ENCODE data around the gene IDS.

The IDS gene

GRCh38 chrX:149513825-149514428, 8.8 kb upstream of the IDS start:
- TF ChIP-seq ZFX (IDR thresholded peaks at IDR 0.05) (no peak), CTCF (conservative IDR thresholded peaks at IDR 0.05) (no peak)
- H3K27ac ChIP-seq, result no peak overlapping the region

DNA sequence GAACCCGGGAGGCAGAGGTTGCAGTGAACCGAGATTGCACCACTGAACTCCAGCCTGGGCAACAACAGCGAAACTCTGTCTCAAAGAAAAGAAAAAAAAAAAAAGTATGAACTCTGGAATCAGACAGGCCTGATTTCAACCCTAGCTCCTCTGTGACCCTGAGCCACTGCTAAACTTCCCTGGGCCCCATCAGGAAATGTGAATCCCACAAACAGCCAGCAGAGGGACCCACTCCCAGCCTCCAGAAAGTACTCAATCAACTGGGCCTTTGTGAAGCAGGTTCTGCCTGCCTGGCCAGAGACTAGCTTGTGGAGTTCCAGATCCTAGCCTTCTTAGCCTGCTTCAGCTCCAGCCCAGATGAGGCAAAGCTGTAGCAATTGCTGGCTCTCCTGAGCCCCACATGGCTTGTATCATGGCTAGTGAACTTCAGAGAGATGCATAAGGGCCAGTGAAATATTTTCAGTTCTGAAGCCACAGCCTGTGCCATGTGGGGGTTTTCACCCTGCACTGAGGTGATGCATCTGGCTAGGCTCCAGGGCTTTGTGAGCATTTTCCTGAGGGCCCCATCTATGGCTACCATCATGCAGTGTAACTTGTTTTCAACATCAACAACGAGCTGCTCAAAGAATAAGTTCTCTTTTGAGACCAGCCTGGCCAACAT, 7.2 kb upstream of the IDS start:
- TF ChIP-seq ZFX (IDR thresholded peaks at IDR 0.05), result no peak
- peak; percentile 77 for TF ChIP-seq CTCF (conservative IDR thresholded peaks at IDR 0.05)
- H3K27ac ChIP-seq, result no peak overlapping the region

DNA sequence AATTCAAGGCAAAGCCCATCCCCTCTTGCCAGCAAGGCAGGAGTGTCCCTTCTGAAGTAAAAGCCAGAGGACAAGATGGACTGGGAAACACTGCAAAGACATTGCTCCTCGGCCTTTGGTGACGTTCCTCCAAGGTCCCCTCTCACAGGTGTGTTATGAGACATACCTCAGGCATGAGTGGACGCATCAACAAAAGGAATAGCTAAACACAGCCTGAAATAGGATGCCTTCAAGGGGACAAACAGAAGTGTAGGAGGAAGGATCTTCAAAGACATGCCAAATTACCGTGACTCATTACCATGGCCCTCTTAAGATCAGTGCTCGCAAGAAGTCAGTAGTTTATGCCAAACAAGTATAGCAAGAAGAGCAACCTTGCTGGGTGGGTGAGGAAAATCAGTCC, 6.0 kb upstream of the IDS start:
- no peak overlapping the region for H3K27ac ChIP-seq
- TF ChIP-seq CTCF (conservative IDR thresholded peaks at IDR 0.05) (no peak), ZFX (IDR thresholded peaks at IDR 0.05) (no peak)

- no peak overlapping the region for H3K27ac ChIP-seq
- TF ChIP-seq CTCF (conservative IDR thresholded peaks at IDR 0.05) (peak; percentile 7; the same call in 1 of the 2 replicates), ZFX (IDR thresholded peaks at IDR 0.05) (no peak)
These were observed 5.3 kb upstream of the IDS start for GRCh38 chrX:149510386-149510785.

DNA sequence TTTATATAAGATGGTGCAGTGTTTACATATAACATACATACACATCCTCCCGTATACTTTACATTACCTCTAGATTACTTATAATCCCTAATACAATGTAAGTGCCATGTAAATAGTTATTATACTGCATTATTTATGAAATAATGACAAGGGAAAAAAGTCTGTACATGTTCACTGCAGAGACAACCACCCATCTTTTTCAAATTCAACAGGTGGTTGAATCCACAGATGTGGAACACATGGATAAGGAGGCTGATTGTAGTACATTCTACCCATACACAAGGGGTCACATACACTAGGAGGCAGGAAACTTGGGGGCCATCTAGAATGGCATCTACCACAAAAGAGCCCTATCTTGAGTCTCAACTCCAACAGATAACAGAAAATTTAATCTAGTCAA, 3.4 kb upstream of the IDS start:
- no peak overlapping the region for H3K27ac ChIP-seq
- TF ChIP-seq ZFX (IDR thresholded peaks at IDR 0.05) (no peak), CTCF (conservative IDR thresholded peaks at IDR 0.05) (no peak)

DNA sequence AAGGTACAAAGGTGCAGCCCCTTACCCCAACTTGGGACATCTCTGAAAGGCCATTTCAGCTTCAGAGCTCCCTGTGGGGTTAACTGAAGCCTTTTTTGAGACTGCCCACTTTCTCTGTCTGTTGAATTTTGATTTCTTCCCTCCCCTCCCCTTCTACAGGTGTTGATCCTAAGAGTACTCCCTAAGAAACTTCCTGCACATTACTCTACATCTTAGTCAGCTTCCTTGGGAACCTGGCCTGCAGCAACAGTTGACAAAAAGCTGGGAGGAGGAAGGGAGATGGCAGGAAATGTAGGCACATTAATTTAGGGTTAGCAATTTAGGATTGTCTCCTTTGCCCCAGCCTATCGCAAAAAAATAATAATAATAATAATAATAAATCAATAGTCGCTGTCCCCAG, 1.2 kb upstream of the IDS start:
- no peak for TF ChIP-seq CTCF (conservative IDR thresholded peaks at IDR 0.05)
- TF ChIP-seq ZFX (IDR thresholded peaks at IDR 0.05), result no peak
- no peak overlapping the region for H3K27ac ChIP-seq

- TF ChIP-seq ZFX (IDR thresholded peaks at IDR 0.05), result no peak
- TF ChIP-seq CTCF (conservative IDR thresholded peaks at IDR 0.05), result no peak
- no peak overlapping the region for H3K27ac ChIP-seq
These were observed 565 bp upstream of the IDS start for GRCh38 chrX:149505671-149506070.
